ENCODE results near the gene VAPA. TPM values are rescaled to one million over a fixed set of nuclear protein-coding genes. Genes with fewer than 3 reads are reported as not detected.
A peak's percentile ranks its signal among the peaks of the same experiment; 100 is the strongest.

Gene VAPA
- total and polyA plus RNA-seq, 9 of the 15 experiments (the other 6 are each of a cell fraction or from before 2014, with no cell fraction given), result 219 to 902 (median 526) TPM

DNA sequence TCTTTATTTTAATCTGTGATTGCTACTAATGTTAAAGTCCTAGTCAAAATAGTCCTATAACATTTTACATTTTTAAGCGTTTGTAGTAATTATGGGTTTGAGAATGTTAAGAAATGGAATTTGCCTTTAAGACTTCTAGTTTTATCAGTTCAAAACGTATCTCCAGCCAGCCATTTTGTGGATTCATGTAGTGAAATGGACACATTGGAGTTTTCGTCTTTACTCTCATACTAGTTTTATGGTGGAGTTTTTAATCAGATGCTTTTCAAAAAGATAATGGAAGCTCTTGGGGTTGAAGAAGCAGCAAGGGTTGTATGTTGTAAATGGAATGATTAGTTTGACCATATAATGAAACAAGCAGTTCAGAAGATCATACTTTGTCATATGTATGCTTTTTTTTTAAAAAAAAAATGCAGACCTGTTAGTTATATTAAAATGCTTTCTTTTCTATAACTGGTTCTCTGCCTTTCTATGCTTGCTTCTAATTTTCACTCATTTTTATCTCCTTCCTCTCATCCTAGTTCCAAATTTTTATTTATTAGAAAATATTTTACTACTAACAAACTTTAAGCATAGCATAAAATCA, 16.6 kb downstream of the VAPA start:
- no peaks in the 10 kb centered on the region for H3K27me3 ChIP-seq (ENCODE audit: control insufficient read depth in 2 of 2, insufficient read depth in 2 of 2, low read length in 2 of 2)
- H3K9ac ChIP-seq (ENCODE audit: insufficient read depth in 1 of 2, low read depth in 2 of 2, low read length in 2 of 2), result peak overlapping the region in 1 of 2 experiments; percentile 58; a peak in 2 of 4 replicates
- in situ Hi-C loops (cut with MboI), result no loop called here
- H3K9me1 ChIP-seq (ENCODE audit: control insufficient read depth, insufficient read depth, low read length), result no peaks in the 10 kb centered on the region
- no TSS peak for BruUV-seq (replicated peaks)
- H3K4me3 ChIP-seq, result no peak overlapping the region
- peaks cover 63% of the 10 kb centered on the region for H3K36me3 ChIP-seq (ENCODE audit: control insufficient read depth, insufficient read depth, low read length)
- 8% methylated on average over 3 of the region's 3 CpGs for WGBS (ENCODE audit: insufficient coverage, low coverage, missing lambda C conversion rate)
- POLR2A ChIA-PET, result interaction anchor here (1.3 kb wide), 1 partner anchor 17 kb away, joined by 4 read pairs; the partner anchor contains the start of gene VAPA
- peaks cover 4 to 58% of the 10 kb centered on the region in 2 experiments; a peak in 4 of 5 replicates for H3K4me1 ChIP-seq (replicated peaks in 1 of 2; ENCODE audit: control insufficient read depth in 2 of 2, insufficient read depth in 2 of 2, low read length in 2 of 2)
- CTCF ChIA-PET (ENCODE audit: low intra/inter-chr PET ratio), result no interaction called here
- no peak for FAIRE-seq
- no peak overlapping the region for H2AFZ ChIP-seq (ENCODE audit: low read depth, low read length)
- DNase-seq (ENCODE audit: extremely low read depth in 1 of 4, low spot score in 3 of 4), result no peak
- peak overlapping the region; percentile 69; the same call in 2 of the 3 replicates for H3K27ac ChIP-seq (ENCODE audit: extremely low read depth, low read depth, low read length)
- H3K4me2 ChIP-seq (ENCODE audit: insufficient read depth, low read length), result peak overlapping the region; percentile 42
- ATAC-seq, result no peak
- H3K79me2 ChIP-seq (ENCODE audit: control insufficient read depth, insufficient read depth, low read length), result peaks cover 99% of the 10 kb centered on the region
- no peaks in the 10 kb centered on the region; the same call in 1 of the 2 replicates for H3K9me3 ChIP-seq (replicated peaks; ENCODE audit: control insufficient read depth, insufficient read depth, low read depth, low read length)
- peaks cover 16% of the 10 kb centered on the region for H4K20me1 ChIP-seq (replicated peaks; ENCODE audit: control insufficient read depth, insufficient read depth, low read length)
- intact Hi-C loops (cut with micrococcal nuclease), result loop anchor here (1.0 kb wide), 1 partner anchor 15 kb away; no protein-coding TSS in a partner anchor
- TF ChIP-seq PRMT5 (CRISPR knock-in tag; IDR thresholded peaks at IDR 0.05), result no peak
- TF ChIP-seq SAP30 (IDR thresholded peaks at IDR 0.05; ENCODE audit: borderline replicate concordance, insufficient read depth, low read depth, low read length, poor library complexity, severe bottlenecking), result no peak
- 0 out of 2 replicates have a peak, but pooled peaks have one; percentile 68 for TF ChIP-seq ZNF197 (CRISPR knock-in tag; IDR thresholded peaks at IDR 0.05; ENCODE audit: low read depth)
- TF ChIP-seq YY1 (IDR thresholded peaks at IDR 0.05; ENCODE audit: borderline replicate concordance in 1 of 3, control insufficient read depth in 1 of 3, extremely low read depth in 1 of 3, insufficient read depth in 3 of 3, insufficient read length in 1 of 3, insufficient replicate concordance in 2 of 3, low read depth in 1 of 3, low read length in 2 of 3), result peak in 1 of 3 experiments; percentile 76
- TF ChIP-seq DACH1 (IDR thresholded peaks at IDR 0.05; ENCODE audit: partially characterized antibody), result no peak
- no peak for TF ChIP-seq ZNF699 (CRISPR knock-in tag; IDR thresholded peaks at IDR 0.05; ENCODE audit: insufficient replicate concordance)
- no peak for TF ChIP-seq ZC3H4 (CRISPR knock-in tag; IDR thresholded peaks at IDR 0.05; ENCODE audit: borderline replicate concordance)
- no peak for TF ChIP-seq ZNF311 (CRISPR knock-in tag; IDR thresholded peaks at IDR 0.05)
- 0 out of 2 replicates have a peak, but pooled peaks have one; percentile 21 for TF ChIP-seq DPF2 (IDR thresholded peaks at IDR 0.05)
- no peak for TF ChIP-seq BCL6 (CRISPR knock-in tag; IDR thresholded peaks at IDR 0.05)
- TF ChIP-seq, protein P1, sequence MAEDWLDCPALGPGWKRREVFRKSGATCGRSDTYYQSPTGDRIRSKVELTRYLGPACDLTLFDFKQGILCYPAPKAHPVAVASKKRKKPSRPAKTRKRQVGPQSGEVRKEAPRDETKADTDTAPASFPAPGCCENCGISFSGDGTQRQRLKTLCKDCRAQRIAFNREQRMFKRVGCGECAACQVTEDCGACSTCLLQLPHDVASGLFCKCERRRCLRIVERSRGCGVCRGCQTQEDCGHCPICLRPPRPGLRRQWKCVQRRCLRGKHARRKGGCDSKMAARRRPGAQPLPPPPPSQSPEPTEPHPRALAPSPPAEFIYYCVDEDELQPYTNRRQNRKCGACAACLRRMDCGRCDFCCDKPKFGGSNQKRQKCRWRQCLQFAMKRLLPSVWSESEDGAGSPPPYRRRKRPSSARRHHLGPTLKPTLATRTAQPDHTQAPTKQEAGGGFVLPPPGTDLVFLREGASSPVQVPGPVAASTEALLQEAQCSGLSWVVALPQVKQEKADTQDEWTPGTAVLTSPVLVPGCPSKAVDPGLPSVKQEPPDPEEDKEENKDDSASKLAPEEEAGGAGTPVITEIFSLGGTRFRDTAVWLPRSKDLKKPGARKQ (CRISPR knock-in tag; IDR thresholded peaks at IDR 0.05), result no peak
- TF ChIP-seq KDM4B (IDR thresholded peaks at IDR 0.05; ENCODE audit: borderline replicate concordance in 2 of 2, low read depth in 1 of 2), result no peak
- peak; percentile 29; the same call in 1 of the 2 replicates for TF ChIP-seq SMARCA4 (IDR thresholded peaks at IDR 0.05)
- TF ChIP-seq, protein P2, sequence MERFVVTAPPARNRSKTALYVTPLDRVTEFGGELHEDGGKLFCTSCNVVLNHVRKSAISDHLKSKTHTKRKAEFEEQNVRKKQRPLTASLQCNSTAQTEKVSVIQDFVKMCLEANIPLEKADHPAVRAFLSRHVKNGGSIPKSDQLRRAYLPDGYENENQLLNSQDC (CRISPR knock-in tag; IDR thresholded peaks at IDR 0.05), result 0 out of 2 replicates have a peak, but pooled peaks have one; percentile 35
- no peak for TF ChIP-seq ZBTB8A (IDR thresholded peaks at IDR 0.05; ENCODE audit: partially characterized antibody)
- TF ChIP-seq, protein P3, sequence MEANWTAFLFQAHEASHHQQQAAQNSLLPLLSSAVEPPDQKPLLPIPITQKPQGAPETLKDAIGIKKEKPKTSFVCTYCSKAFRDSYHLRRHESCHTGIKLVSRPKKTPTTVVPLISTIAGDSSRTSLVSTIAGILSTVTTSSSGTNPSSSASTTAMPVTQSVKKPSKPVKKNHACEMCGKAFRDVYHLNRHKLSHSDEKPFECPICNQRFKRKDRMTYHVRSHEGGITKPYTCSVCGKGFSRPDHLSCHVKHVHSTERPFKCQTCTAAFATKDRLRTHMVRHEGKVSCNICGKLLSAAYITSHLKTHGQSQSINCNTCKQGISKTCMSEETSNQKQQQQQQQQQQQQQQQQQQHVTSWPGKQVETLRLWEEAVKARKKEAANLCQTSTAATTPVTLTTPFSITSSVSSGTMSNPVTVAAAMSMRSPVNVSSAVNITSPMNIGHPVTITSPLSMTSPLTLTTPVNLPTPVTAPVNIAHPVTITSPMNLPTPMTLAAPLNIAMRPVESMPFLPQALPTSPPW (CRISPR knock-in tag; IDR thresholded peaks at IDR 0.05), result no peak
- no peak for TF ChIP-seq PHB (CRISPR knock-in tag; IDR thresholded peaks at IDR 0.05)
- peak; percentile 81; the same call in 1 of the 2 replicates for TF ChIP-seq KAT8 (IDR thresholded peaks at IDR 0.05; ENCODE audit: low read depth)
- TF ChIP-seq RBM15 (IDR thresholded peaks at IDR 0.05; ENCODE audit: insufficient read depth, low read length), result no peak
